ENCODE measurements around the gene LIX1L.

LIX1L gene

GRCh38 chr1:145891587-145892485 lies 66.0 kb downstream of the LIX1L start:
- DNase-seq: peak; percentile 97

- no peak for DNase-seq
Measured at GRCh38 chr1:145891143-145891542, 66.7 kb downstream of the LIX1L start.

GRCh38 chr1:145889722-145890121 lies 68.1 kb downstream of the LIX1L start:
- no peak for DNase-seq

GRCh38 chr1:145887631-145888030 lies 70.2 kb downstream of the LIX1L start:
- DNase-seq: no peak

GRCh38 chr1:145886816-145887215 lies 71.0 kb downstream of the LIX1L start:
- no peak for DNase-seq

GRCh38 chr1:145886390-145886789 lies 71.4 kb downstream of the LIX1L start:
- no peak for DNase-seq

DNA sequence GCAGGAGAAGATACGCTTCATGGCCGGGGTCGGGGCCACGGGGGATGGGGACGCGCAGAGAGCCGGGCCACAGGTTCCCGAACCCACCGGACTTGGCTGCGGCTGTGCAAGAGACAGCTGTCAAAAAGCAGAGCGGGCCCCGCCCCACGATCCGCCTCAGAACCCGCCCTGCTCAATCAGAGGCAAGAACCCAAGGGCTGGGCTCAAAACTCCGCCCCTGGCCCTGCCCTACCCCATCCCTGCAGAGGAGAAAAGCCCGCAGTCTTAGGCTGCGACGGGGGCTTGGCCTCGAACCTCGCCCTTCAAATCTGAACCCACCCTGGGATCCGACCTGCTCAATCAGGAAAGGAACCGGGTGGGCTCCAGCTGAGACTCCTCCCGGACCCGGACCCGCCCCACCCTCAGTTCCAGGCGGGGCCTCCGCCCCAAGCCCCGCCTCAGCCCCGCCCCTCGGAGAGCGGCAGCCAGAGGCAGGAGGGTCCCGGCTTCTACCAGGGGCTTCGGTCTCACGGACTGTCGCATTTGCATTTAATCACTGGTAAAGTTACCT lies 72.0 kb downstream of the LIX1L start, which contains the start of gene ANKRD35:
Gene ANKRD35, minus strand, starts transcription at position 129 of the 550 bp plus-strand sequence. Its CDS starts 108 bp downstream, at position 21.
- DNase-seq: peak; percentile 85

DNA sequence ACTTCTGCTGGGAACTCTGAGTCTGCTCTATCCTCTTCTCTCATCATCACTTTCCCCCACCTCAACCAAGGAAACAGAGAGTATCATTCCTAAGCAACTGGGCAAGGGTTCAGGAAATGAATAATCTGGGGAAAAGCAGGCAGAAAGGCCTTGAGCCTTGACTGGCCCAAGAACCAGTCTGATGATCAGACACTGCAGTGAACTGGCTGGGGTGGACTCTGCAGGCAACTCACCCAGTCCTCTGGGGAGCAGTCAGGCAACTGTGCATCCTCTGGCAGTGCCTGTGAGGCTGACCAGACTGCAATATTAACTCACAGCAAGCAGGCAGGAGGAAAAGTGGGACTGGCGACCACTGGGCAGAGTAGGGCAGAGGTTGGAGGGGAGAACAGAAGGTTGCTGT lies 73.1 kb downstream of the LIX1L start:
- no peak for DNase-seq

All from right forelimb (tissue), 1 donor.